Stimulated activated CD4-positive, alpha-beta T cell treated with anti-CD3 and anti-CD28 coated beads, Interleukin-2, amount 100 ng/mL, for 48 hours (primary cell): Measurements from ENCODE around the gene CHRNA5.
"Not testable (repeated sequence)": the region's sequence is repeated elsewhere in the genome, so short reads cannot be mapped to it uniquely, and the experiment has no call there.

Experiments used
- DNase-seq, 2 donors: peaks; one replicate each; pipeline ENCODE4 v3.0.0-alpha.2; 2020

The CHRNA5 gene

GRCh38 chr15:78565097-78565950 lies at the start of gene CHRNA5:
Gene CHRNA5 (plus strand): TSS chr15:78565520. CDS start chr15:78565720, 200 bp downstream.
- peak; percentile 72 to 77 for DNase-seq

GRCh38 chr15:78520035-78520434 lies 45.3 kb upstream of the CHRNA5 start:
- not testable (repeated sequence) for DNase-seq

- DNase-seq: no peak
Measured at GRCh38 chr15:78524230-78524629, 41.1 kb upstream of the CHRNA5 start.

- no peak for DNase-seq
Measured at GRCh38 chr15:78527325-78527724, 38.0 kb upstream of the CHRNA5 start.

- DNase-seq: no peak
Measured at GRCh38 chr15:78533331-78533730, 32.0 kb upstream of the CHRNA5 start.

GRCh38 chr15:78536134-78536533 lies 29.2 kb upstream of the CHRNA5 start:
- DNase-seq: no peak

GRCh38 chr15:78537266-78537905 lies 27.9 kb upstream of the CHRNA5 start:
- no peak for DNase-seq

GRCh38 chr15:78538358-78538757 lies 27.0 kb upstream of the CHRNA5 start:
- DNase-seq: no peak

- DNase-seq: not testable (repeated sequence)
Measured at GRCh38 chr15:78539464-78540140, 25.7 kb upstream of the CHRNA5 start.

GRCh38 chr15:78540141-78540870 lies 25.0 kb upstream of the CHRNA5 start, which contains the start of gene PSMA4:
Gene PSMA4 (plus strand): TSS chr15:78540444. CDS start chr15:78541928, 1,484 bp downstream.
- peak; percentile 93 to 94 for DNase-seq

- DNase-seq: no peak
Measured at GRCh38 chr15:78540871-78541743, 24.2 kb upstream of the CHRNA5 start.

GRCh38 chr15:78541744-78542034 lies 23.6 kb upstream of the CHRNA5 start:
- no peak for DNase-seq

GRCh38 chr15:78542647-78543046 lies 22.7 kb upstream of the CHRNA5 start:
- no peak for DNase-seq

- no peak for DNase-seq
Measured at GRCh38 chr15:78550194-78550593, 15.1 kb upstream of the CHRNA5 start.

- no peak for DNase-seq
Measured at GRCh38 chr15:78550815-78551214, 14.5 kb upstream of the CHRNA5 start.

GRCh38 chr15:78551902-78552301 lies 13.4 kb upstream of the CHRNA5 start:
- DNase-seq: no peak

GRCh38 chr15:78552597-78552996 lies 12.7 kb upstream of the CHRNA5 start:
- DNase-seq: no peak

- not testable (repeated sequence) for DNase-seq
Measured at GRCh38 chr15:78560201-78560600, 5.1 kb upstream of the CHRNA5 start.

- DNase-seq: no peak
Measured at GRCh38 chr15:78561490-78561889, 3.8 kb upstream of the CHRNA5 start.

GRCh38 chr15:78563092-78563491 lies 2.2 kb upstream of the CHRNA5 start:
- no peak for DNase-seq

GRCh38 chr15:78564743-78565096 lies 600 bp upstream of the CHRNA5 start:
- peak in 1 of 2 donors; percentile 5 for DNase-seq
